RWPE1 (cell line): ENCODE data around the gene KRTCAP2.

Experiments used
- CTCF ChIA-PET: fragments of 350-600 bp; sonication (Branson Sonifier 250); formaldehyde crosslinking; extraction: SDS; loops from one replicate; lab custom pipeline; 2021; lab: Yijun Ruan, JAX
- POLR2A ChIA-PET: fragments of 400-600 bp; formaldehyde crosslinking; extraction: SDS; loops from one replicate; lab custom pipeline; 2020; ENCODE audit warnings: antibody characterized with exemption; ENCODE audit not compliant: low non-redundant PET; lab: Yijun Ruan, JAX
- DNase-seq: peaks from one replicate; pipeline ENCODE4 v3.0.0; 2012; ENCODE audit warnings: low spot score
- H3K27ac ChIP-seq: fragments of 450-650 bp; 2 replicates; pipeline ENCODE4 v1.5.1; 2017
- CTCF ChIP-seq: fragments of 450-650 bp; conservative IDR thresholded peaks from 2 replicates; pipeline ENCODE4 v1.5.1; 2017; ENCODE audit warnings: low read depth, mild to moderate bottlenecking

KRTCAP2 gene

GRCh38 chr1:155205969-155206593, 33.0 kb upstream of the KRTCAP2 start:
- peak overlapping the region; percentile 94 for H3K27ac ChIP-seq
- no peak for DNase-seq
- ChIA-PET CTCF (interaction anchor here (1.2 kb wide), 1 partner anchor 18 kb away, joined by 7 read pairs; no protein-coding TSS in a partner anchor), POLR2A (no interaction called here)
- no peak for TF ChIP-seq CTCF

GRCh38 chr1:155205035-155205434, 31.9 kb upstream of the KRTCAP2 start:
- ChIA-PET POLR2A (no interaction called here), CTCF (interaction anchor here (0.6 kb wide), 1 partner anchor 418 kb away, joined by 3 read pairs; no protein-coding TSS in a partner anchor)
- no peak for TF ChIP-seq CTCF
- no peak for DNase-seq
- peak overlapping the region; percentile 23; the same call in 1 of the 2 replicates for H3K27ac ChIP-seq

- DNase-seq, result no peak
- no peak for TF ChIP-seq CTCF
- ChIA-PET CTCF (interaction anchor here (0.6 to 1.9 kb wide), 4 partner anchors 9 to 406 kb away, joined by 4 to 6 read pairs (median 4); no protein-coding TSS in a partner anchor), POLR2A (interaction anchor here (0.5 to 1.0 kb wide), 2 partner anchors 9 to 24 kb away, joined by 3 read pairs; no protein-coding TSS in a partner anchor)
- H3K27ac ChIP-seq, result peak overlapping the region; percentile 23
Measured at GRCh38 chr1:155202731-155203515, 29.8 kb upstream of the KRTCAP2 start.

- CTCF ChIA-PET, result interaction anchor here (0.6 to 1.0 kb wide), 2 partner anchors 9 to 407 kb away, joined by 3 to 4 read pairs; no protein-coding TSS in a partner anchor
- POLR2A ChIA-PET, result interaction anchor here (0.5 kb wide), 1 partner anchor 383 kb away, joined by 5 read pairs; no protein-coding TSS in a partner anchor
- H3K27ac ChIP-seq, result peak overlapping the region; percentile 23
- DNase-seq, result no peak
- no peak for TF ChIP-seq CTCF
Measured at GRCh38 chr1:155202198-155202597, 29.1 kb upstream of the KRTCAP2 start.

GRCh38 chr1:155200920-155201319, 27.8 kb upstream of the KRTCAP2 start:
- CTCF ChIA-PET, result no interaction called here
- no peak for DNase-seq
- POLR2A ChIA-PET, result no interaction called here

More at GRCh38 chr1:155200920-155201319, 27.8 kb upstream of the KRTCAP2 start:
- no peak for TF ChIP-seq CTCF
- H3K27ac ChIP-seq, result peak overlapping the region; percentile 37
